ENCODE measurements around the gene SLC35F4. TPM values are rescaled to one million over a fixed set of nuclear protein-coding genes. Genes with fewer than 3 reads are reported as not detected.
A peak's percentile ranks its signal among the peaks of the same experiment; 100 is the strongest.

Gene SLC35F4
- total RNA-seq, 1 donor from 2014 or later, result 0.14 TPM

DNA sequence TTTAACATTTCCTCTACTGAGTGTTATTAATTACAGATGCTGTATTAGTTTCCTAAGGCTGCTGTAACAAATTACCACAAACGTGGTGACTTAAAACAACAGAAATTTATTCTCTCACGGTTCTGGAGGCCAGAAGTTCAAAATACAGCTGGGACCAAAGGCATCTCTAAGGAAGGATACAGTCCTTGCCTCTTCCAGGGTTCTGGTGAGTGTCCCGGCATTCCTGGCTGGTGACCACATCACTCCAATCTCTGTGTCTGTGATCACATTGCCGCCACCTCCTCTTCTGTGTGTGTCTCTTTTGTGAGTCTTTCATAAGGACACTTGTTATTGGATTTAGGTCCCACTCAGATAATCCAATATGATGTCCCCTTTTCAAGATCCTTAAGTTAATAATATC is 287.1 kb downstream of the SLC35F4 start:
- H3K9me3 Mint-ChIP-seq (ENCODE audit: low read depth), result no peaks in the 10 kb centered on the region
- no peak overlapping the region for H3K4me3 Mint-ChIP-seq (ENCODE audit: low read depth)
- no peaks in the 10 kb centered on the region for H3K4me1 Mint-ChIP-seq (ENCODE audit: low read depth)
- no peak for DNase-seq (ENCODE audit: low spot score, unreplicated experiment)
- peaks cover 2% of the 10 kb centered on the region for H3K27me3 Mint-ChIP-seq
- no peak overlapping the region for H3K27ac Mint-ChIP-seq
- H3K36me3 Mint-ChIP-seq (ENCODE audit: insufficient read depth), result no peaks in the 10 kb centered on the region
- TF ChIP-seq, protein P1, sequence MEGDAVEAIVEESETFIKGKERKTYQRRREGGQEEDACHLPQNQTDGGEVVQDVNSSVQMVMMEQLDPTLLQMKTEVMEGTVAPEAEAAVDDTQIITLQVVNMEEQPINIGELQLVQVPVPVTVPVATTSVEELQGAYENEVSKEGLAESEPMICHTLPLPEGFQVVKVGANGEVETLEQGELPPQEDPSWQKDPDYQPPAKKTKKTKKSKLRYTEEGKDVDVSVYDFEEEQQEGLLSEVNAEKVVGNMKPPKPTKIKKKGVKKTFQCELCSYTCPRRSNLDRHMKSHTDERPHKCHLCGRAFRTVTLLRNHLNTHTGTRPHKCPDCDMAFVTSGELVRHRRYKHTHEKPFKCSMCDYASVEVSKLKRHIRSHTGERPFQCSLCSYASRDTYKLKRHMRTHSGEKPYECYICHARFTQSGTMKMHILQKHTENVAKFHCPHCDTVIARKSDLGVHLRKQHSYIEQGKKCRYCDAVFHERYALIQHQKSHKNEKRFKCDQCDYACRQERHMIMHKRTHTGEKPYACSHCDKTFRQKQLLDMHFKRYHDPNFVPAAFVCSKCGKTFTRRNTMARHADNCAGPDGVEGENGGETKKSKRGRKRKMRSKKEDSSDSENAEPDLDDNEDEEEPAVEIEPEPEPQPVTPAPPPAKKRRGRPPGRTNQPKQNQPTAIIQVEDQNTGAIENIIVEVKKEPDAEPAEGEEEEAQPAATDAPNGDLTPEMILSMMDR (IDR thresholded peaks at IDR 0.05; ENCODE audit: unreplicated experiment), result no peak

DNA sequence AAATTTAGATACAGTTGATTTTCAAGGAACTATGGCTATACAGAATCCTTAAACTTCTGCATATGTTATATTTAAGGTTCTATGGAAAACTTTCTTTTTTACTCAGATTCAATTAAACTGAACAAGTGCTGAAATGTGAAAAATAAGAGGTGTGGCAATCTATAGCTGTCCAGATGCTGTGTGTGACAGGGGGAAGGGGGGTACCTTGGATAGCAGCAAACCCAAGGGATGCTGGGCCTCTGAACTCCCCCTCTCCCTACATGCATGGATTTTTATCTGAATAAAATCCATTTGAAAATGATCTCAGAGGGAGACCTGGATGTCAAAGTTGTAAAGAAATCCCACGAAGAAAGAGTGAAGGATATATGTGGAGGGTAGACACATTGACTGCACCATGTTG is 289.4 kb downstream of the SLC35F4 start:
- no peaks in the 10 kb centered on the region for H3K27me3 Mint-ChIP-seq
- no peak overlapping the region for H3K4me3 Mint-ChIP-seq (ENCODE audit: low read depth)
- H3K9me3 Mint-ChIP-seq (ENCODE audit: low read depth), result no peaks in the 10 kb centered on the region
- H3K4me1 Mint-ChIP-seq (ENCODE audit: low read depth), result peaks cover 12% of the 10 kb centered on the region
- no peak overlapping the region for H3K27ac Mint-ChIP-seq
- TF ChIP-seq, protein P1 (IDR thresholded peaks at IDR 0.05; ENCODE audit: unreplicated experiment), result no peak
- no peak for DNase-seq (ENCODE audit: low spot score, unreplicated experiment)
- no peaks in the 10 kb centered on the region for H3K36me3 Mint-ChIP-seq (ENCODE audit: insufficient read depth)

DNA sequence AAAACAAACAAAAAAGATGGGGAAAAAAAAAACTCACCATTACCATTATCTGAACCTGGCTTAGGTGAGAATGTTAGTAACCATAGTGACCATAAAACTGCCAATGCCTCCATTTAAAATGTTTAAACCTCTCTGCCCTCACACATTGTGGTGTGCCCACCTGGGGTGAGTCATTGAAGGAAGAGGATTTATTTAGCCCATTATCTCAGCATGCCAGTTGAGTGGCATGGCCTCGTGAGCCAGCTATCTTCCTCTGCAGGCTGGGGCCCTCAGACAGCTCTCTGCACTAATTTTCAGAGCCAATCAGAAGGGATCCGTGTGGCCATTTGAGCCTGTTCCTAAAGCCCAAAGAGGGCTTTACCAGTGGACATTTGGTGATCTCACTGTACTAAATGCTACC is 290.4 kb downstream of the SLC35F4 start:
- H3K9me3 Mint-ChIP-seq (ENCODE audit: low read depth), result no peaks in the 10 kb centered on the region
- peaks cover 20% of the 10 kb centered on the region for H3K4me1 Mint-ChIP-seq (ENCODE audit: low read depth)
- no peak overlapping the region for H3K4me3 Mint-ChIP-seq (ENCODE audit: low read depth)
- H3K36me3 Mint-ChIP-seq (ENCODE audit: insufficient read depth), result no peaks in the 10 kb centered on the region
- no peaks in the 10 kb centered on the region for H3K27me3 Mint-ChIP-seq
- no peak for DNase-seq (ENCODE audit: low spot score, unreplicated experiment)
- H3K27ac Mint-ChIP-seq, result no peak overlapping the region
- TF ChIP-seq, protein P1 (IDR thresholded peaks at IDR 0.05; ENCODE audit: unreplicated experiment), result no peak

DNA sequence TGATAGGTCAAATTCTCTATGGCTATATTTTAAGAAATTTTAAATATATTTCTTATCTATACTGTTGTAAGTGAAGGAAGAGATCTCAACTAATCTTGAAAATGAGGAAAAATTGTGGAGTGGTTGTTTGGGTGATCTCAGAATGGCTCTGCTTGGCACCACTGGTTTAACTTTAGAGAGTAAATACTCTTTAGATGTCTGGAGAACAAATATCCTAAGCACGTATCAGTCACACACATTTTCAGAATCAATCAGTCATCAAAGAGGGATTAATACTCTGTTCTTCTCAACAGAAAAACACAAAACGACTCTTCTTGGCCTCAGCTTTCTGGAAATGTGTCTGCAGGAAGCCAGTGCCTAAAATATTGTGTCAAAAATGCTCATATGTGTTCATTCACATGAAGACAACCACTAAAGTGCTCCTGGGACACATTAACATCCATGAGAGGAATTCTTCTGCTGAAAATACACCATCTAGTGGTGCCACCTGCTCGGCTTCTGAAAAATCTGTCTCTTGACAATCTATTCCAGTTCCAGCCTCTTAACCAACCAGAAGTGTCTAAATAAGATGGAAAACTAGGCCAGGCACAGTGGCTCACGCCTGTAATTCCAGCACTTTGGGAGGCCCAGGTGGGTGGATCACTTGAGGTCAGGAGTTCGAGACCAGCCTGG is 291.1 kb downstream of the SLC35F4 start:
- H3K27ac Mint-ChIP-seq, result no peak overlapping the region
- no peaks in the 10 kb centered on the region for H3K27me3 Mint-ChIP-seq
- no peak overlapping the region for H3K4me3 Mint-ChIP-seq (ENCODE audit: low read depth)
- H3K36me3 Mint-ChIP-seq (ENCODE audit: insufficient read depth), result no peaks in the 10 kb centered on the region
- no peak for DNase-seq (ENCODE audit: low spot score, unreplicated experiment)
- H3K4me1 Mint-ChIP-seq (ENCODE audit: low read depth), result peaks cover 20% of the 10 kb centered on the region
- no peaks in the 10 kb centered on the region for H3K9me3 Mint-ChIP-seq (ENCODE audit: low read depth)
- TF ChIP-seq, protein P1 (IDR thresholded peaks at IDR 0.05; ENCODE audit: unreplicated experiment), result peak; percentile 25

DNA sequence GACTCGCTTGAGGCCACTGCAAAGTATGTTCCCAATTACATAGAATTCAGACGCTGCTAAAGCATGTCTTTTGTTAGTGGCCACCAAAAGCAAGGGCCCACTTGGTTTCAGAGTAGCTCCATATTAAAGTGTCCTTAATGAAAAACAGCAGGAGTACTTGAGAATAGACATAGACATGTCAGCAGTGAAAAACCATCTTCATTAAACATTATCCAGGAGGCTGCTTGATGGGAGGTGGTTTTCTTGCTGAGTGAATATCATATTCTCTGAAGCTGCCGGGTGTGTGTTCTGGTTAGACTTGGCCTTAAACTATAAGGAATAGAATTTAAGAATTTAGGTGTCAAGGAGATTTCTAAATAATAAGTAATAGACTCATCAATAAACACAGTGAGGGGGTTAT is 292.7 kb downstream of the SLC35F4 start:
- TF ChIP-seq, protein P1 (IDR thresholded peaks at IDR 0.05; ENCODE audit: unreplicated experiment), result no peak
- no peak overlapping the region for H3K4me3 Mint-ChIP-seq (ENCODE audit: low read depth)
- H3K27me3 Mint-ChIP-seq, result peaks cover 4% of the 10 kb centered on the region
- no peak for DNase-seq (ENCODE audit: low spot score, unreplicated experiment)
- H3K9me3 Mint-ChIP-seq (ENCODE audit: low read depth), result no peaks in the 10 kb centered on the region
- no peak overlapping the region for H3K27ac Mint-ChIP-seq
- no peaks in the 10 kb centered on the region for H3K36me3 Mint-ChIP-seq (ENCODE audit: insufficient read depth)
- peaks cover 22% of the 10 kb centered on the region for H3K4me1 Mint-ChIP-seq (ENCODE audit: low read depth)
